HTR-8/SVneo (cell line): Measurements from ENCODE around the gene ERMN.
"Not testable (repeated sequence)": the region's sequence is repeated elsewhere in the genome, so short reads cannot be mapped to it uniquely, and the experiment has no call there.

ENCODE experiments used
- DNase-seq: peaks from one replicate; pipeline ENCODE4 v3.0.0; 2011; ENCODE audit warnings: low spot score, mixed read lengths; ENCODE audit not compliant: insufficient read length
- FAIRE-seq: peaks from 2 replicates; lab custom pipeline; 2011; peaks lifted over from hg19 to GRCh38; lab: Jason Lieb, UNC

ERMN gene, protein sequence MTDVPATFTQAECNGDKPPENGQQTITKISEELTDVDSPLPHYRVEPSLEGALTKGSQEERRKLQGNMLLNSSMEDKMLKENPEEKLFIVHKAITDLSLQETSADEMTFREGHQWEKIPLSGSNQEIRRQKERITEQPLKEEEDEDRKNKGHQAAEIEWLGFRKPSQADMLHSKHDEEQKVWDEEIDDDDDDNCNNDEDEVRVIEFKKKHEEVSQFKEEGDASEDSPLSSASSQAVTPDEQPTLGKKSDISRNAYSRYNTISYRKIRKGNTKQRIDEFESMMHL

DNA sequence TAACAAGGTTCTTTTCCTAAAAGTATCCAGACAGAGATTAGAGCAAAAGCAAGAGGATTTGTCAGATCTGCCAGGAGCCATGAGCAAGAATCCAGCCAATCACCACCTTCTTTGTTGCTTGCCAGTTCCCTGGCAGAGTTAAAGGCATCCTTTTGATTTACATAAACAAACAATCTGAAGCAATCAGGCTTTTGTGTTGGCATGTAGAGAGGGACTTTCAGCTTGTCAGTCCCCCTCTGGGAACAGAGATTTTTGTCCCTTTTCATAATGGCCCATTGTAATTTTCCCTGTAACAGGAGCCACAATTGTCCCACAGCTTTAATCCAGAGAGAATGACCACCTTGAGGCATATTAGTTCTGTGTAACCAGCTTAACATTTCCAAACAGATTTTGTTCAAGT lies at the start of gene ERMN:
ERMN (minus strand) TSS at position 39 of the 400 bp plus-strand sequence. CDS start 182 bp downstream, outside the sequence.
- DNase-seq (no peak), FAIRE-seq (no peak)

DNA sequence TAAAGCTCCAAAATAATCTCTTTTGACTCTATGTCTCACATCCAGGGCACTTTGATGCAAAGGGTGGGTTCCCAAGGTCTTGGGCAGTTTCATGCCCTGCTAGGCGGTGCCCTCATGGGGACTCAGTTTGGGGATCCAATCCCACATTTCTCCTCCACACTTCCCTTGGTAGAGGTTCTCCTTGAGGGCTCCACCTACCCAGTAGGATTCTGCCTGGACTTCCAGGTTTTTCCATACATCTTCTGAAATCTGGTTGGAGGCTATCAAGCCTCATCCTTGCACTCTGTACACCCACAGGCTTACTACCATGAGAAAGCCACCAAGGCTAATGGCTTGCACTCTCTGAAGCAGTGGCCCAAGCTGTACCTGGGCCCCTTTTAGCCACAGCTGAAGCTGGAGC lies 49.8 kb upstream of the ERMN start:
- FAIRE-seq (no peak), DNase-seq (no peak)

DNA sequence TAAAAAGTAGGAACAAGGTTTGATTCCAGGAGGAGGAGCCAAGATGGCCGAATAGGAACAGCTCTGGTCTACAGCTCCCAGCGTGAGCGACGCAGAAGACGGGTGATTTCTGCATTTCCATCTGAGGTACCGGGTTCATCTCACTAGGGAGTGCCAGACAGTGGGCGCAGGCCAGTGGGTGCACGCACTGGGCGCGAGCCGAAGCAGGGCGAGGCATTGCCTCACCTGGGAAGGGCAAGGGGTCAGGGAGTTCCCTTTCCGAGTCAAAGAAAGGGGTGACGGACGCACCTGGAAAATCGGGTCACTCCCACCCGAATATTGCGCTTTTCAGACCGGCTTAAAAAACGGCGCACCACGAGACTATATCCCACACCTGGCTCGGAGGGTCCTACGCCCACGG lies 42.9 kb upstream of the ERMN start:
- not testable (repeated sequence) for FAIRE-seq, DNase-seq

DNA sequence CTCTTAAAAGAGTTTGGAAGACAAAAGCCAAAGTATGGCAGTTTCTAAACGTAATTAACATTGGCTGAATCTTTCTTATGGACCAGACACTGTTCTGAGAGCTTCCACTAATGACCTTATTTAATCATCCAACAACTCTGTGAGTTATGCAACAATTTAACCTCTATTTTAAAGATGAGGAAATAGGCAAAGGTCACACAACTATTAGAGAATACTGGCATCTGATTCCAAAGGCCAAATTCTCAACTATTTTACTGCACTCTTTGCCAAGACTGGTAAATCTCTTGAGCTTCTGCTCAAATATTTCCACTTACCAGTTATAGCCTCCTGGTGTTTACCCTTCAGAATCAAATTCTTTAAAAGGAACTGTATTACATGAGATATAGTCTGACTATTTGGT lies 42.1 kb upstream of the ERMN start:
- DNase-seq: no peak
- FAIRE-seq: no peak

DNA sequence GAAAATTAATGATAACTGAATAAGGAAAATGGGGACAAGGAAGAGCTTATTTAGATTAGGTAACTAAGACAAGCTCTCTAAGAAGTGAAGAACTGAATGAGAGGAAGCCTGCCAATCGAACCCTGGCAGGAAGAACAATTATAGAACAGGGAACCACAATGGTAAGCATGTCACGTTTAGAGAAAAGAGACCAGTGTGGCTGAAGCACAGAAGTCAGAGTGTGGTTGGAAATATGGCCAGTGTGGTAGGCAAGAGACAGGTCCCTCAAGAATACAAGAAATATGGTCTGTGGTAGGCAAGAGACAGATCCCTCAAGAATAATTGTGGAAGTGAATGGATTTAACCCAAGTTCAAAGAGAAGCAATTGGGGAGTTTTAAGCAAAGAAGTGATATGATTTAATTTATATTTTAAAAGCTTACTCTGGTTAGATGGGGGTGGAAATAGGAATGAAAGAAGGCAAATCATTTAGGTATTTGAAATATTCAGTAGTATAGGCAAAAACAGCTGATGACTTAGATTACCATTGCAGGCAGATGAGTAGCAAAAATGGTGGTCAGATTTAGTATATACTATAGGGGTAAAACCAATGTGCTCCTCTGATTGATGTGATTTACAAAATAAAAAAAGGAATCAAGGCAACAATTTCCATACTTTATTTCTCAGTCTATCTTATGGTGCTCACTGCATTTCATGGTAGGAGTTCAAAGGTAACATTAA lies 38.8 kb upstream of the ERMN start:
- FAIRE-seq: no peak
- no peak for DNase-seq

DNA sequence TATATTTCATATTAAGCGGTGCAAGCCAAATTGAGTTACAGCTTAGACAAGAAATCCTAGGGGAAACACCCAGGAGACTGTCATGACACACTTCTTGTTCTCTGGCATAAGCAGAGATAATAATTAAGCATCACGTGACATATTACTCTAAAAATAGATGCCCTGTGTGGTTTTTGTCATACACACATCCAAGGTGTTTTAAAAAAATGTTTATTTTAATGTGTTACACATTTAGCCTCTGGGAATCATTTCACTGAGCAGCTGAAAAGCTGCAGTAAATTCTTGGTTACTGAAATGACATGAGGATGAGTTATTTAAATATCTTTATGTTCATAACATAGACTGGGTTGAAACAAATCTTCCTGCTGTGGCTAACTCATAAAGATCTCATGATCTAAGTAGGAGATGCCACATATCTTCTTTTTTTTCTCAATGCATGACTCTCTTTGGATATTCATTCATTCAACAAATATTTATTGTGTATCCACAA lies 38.0 kb upstream of the ERMN start:
- DNase-seq (no peak), FAIRE-seq (no peak)

DNA sequence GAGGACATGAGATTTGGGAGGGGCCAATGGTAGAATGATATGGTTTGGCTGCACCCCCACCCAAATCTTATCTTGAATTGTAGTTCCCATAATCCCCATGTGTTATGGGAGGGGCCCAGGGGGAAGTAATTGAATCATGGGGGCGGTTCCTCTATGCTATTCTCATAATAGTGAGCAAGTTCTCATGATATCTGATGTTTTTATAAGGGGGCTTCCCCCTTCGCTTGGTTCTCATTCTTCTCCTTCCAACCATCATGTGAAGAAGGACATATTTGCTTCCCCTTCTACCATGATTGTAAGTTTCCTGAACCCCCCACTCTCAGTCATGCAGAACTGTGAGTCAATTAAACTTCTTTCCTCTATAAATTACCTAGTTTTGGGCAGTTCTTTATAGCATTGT lies 37.0 kb upstream of the ERMN start:
- no peak for DNase-seq
- FAIRE-seq: no peak

DNA sequence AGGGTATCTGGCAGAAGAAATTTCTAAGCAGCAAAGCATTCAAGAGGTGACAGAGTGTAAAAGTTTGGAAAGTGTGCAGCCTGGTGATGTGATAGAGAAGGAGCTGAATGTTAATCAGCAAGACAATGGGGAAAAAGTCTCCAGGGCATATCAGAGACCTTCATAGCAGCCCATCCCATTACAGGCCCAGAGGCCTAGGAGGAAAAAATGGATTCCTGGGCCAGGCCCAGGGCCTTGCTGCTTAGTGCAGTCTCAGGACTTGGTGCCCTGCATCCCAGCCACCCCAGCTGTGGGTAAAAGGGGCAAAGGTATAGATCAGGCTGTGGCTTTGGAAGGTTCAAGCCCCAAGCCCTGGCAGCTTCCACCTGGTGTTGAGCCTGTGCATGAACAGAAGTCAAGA lies 35.9 kb upstream of the ERMN start:
- DNase-seq: no peak
- FAIRE-seq: no peak

DNA sequence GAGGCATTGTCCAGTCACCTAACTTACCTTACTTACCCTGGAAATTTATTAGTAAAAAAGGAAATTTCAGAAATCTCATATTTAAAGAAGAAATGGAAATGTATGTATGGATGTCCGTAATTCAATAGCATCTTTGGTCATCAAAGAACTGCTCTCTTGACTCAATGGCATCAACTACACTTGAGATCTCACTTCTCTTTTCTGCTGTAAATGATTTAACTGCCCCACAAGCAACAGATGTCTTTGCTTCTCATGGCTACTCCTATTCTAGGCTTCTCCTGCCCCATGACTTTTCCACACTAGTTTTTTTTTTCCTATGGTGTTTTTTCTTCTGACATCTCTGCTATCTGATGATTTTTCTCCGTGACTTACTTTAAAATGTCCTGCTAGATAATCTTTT lies 34.0 kb upstream of the ERMN start:
- FAIRE-seq: no peak
- no peak for DNase-seq

DNA sequence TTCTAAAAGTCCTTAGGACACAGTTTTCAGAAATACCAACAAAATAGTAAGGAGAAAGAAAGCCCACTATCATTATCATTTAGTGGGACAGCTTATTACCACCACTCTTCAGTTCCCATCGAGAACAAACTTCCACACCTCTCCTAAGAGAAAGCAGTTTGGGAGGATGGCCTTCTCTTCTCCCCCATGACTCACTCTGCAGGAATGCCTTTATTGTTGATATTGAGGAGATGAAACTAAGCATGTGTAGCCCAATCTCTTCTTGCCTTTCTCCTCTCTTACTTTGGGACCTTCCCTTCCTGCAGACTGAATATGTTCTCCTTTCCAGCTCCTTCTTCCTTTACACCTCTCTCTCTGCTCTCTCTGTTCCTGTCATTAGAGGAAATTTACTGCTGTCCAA lies 30.0 kb upstream of the ERMN start:
- FAIRE-seq: no peak
- DNase-seq: no peak

DNA sequence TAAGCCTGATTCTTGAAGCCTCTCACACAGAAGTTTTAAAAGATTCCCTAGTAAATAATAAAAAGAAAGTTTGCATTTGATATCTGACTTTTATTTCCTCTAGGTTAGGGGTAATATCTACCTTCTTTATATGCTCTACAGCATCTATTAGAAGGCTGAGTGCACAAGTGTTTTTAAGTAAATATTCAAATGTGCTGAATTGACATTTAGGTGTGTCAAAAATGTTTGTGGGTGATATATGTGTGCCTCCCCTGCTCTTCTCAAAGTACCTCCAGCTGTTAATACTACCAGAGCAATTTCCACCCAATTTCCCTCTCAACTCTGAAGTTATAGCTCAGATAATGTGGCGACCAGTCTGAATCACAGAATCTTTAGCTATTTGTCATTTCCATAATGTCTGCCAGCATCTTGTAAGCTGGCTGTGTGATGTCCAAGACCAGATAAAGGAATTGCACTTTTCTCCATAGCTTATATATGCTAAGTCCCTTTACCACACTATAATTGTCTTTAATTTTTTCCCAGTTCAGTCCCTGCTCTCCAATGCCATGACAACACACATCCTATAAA lies 24.4 kb upstream of the ERMN start:
- FAIRE-seq (no peak), DNase-seq (no peak)

DNA sequence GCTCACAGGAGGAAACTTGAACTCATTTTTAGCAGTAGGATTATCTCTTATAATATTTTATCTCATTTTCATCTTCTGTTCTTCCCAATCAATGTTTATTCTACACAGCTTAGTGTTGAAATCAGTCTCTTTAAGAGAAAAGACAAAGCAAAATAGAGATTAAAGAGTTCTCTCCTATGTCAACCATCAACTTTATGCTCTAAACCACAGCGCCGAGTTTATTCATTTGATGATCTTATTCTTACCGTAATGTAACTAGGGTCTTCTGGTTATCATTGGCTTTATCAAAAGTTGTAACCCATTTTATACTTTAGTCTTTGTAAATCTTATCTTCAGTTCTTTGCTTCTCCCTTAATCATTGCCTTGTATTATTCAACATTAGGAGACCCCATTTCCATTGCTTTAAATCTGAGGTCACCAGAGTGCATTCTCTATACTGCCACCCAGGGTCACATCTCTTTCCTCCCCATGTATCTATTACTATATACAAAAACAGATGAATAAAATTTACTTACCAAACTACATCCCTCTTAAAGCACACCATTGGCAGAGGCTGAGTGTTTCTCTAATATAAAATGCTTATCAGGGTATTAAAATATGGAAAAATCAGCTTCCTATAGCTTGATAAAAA lies 22.8 kb upstream of the ERMN start:
- FAIRE-seq: no peak

DNA sequence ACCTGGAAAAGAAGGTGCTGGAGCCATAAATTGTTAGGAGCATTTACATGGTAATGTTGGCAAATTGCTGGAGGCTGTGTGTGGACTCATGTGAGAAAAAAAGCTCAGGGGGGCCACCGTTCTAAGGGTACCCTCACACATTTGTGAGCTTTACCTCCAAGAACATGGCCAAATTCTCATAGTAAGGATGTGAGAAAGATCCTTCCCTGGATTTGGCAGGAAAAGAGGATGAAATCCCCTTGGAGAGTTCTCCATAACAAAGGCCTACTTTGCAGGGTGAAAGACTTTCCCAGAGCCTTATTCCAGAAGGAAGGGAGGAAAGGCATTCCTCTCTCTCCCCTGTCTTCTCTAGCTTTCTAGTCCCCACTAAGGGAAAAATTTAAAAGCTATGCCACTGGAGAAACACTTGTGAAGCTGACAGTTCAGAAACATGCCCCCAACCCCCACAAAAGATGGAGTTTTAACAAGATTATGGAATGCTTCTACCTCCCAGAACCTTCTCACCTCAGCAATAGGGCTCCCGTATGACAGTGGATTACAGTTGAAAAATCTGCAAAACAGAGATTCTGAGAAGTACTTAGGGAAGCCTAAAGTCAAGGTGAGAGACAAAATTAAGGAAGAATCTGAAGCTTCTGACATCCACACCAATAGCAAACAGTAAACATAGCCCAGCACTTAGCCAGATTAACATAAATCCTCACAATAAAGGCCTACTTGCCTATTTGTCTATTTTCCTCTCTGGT lies 20.2 kb upstream of the ERMN start:
- FAIRE-seq: no peak
- no peak for DNase-seq

More for the DNA sequence above, 22.8 kb upstream of the ERMN start:
- DNase-seq: no peak

DNA sequence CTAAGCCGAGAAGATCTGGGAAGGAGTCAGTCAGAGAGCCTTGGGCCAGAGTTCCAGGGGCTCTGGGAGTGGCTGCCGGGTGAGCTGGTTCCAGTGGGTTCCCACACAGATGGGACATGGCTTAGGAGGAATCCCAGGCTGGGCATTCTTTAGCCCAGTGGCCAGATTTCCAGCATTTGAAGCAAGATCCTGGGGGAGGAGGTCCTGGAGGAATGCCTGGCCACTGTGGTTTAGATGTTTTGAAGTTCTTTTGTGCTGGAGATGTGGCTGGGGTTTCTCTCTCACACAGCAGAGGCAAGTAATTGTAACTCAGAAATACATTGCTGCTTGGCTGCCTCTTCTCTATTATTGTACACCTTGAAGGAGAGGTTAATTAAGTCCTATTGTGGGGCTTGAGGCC lies 15.8 kb upstream of the ERMN start:
- not testable (repeated sequence) for FAIRE-seq, DNase-seq

DNA sequence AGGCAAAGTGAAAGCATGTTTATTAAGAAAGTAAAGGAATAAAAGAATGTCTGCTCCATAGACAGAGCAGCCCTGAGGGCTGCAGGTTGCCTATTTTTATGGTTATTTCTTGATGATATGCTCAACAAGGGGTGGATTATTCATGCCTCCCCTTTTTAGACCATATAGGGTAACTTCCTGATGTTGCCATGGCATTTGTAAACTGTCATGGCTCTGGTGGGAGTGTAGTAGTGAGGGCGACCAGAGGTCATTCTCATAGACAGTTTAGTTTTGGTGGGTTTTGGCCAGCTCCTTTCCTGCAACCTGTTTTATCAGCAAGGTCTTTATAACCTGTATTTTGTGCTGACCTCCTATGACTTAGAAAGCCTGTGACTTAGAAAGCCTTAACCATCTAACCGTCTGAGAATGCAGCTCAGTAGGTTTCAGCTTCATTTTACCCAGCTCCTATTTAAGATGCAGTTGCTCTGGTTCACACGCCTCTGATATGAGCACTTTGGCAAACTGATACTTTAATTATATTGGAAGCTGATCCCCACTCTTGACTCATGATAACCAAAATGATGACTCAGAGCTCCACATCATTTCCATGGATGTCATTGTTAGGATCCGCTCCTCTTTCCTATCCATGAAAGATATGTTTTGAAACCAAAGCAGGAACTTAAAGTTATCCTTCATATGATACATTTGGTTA lies 14.5 kb upstream of the ERMN start:
- DNase-seq (no peak), FAIRE-seq (no peak)

DNA sequence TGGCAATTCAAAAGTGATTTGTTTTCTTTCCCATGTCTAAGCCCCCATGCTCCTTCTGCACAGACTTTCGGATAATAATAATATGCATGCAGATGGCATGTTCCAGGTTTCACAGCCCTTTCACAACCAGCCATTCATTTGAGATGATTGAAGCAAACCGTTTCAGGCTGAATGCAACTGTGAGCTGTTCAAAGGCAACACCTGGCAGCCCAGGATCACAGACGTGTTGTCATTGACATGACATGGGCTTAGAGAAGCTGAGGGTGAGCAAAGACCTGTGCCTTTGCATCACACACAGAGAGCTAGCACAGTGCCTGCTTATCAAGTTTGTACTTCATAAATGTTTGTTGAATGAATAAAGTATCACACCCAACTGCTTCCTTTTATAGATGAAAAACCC lies 12.4 kb upstream of the ERMN start:
- no peak for DNase-seq
- no peak for FAIRE-seq

DNA sequence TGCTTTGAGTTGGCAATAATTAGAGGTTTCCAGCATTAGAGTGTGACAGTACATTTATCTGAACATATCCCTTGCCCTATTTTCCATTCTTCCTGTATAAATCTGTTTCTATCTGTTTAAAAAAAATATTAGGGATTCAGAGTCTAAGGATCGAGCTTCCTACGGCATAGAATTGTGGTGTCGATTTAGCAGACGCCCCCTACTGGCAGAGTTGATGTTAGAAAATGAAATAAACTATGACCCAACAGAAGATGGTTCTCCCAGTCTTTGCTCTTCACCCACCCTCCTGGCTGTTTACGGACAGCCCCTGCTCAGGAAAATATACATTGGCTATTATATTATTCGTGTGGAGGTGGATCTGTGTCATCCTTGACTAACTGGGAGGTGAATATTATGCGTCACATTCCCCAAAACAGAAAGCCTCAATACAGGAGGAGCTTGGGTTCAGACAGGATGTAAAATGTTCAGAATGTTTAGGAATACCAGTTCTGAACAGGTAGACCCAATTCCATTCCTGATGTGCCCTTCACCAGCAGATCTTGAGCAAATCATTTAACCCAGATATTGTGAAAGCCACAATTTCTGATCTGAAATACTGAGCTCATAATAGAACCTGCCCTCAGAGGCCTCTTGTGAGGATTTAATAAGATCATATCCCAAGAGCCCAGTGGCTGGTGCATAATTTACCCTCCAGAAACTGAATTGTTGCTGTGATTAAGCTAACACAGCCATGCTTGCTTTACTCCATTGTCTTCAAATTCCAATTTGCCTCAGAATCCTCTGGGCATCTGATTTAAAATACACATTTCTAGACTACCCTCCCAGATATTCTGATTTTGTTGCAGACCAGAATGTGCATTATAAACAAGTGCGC lies 10.8 kb upstream of the ERMN start:
- DNase-seq (peak; percentile 7), FAIRE-seq (no peak)

DNA sequence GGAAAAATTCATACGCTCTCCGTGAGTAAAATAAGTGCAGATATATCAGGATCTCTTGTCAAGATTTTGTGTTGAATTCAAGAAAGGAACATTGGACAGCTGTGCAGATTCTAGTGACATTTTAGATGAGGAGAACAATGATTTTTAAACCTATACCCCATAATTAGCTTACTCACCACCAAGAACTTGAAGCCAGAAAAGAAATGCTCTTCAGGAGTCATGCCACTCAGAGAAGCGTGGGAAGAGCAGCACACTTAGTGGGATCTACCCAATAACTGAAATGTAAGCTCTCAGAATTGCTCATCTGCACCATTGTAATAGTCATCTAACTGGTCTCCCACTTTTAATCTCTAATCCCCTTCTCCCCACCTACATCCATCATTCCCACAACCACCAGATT lies 9.2 kb upstream of the ERMN start:
- no peak for FAIRE-seq

DNA sequence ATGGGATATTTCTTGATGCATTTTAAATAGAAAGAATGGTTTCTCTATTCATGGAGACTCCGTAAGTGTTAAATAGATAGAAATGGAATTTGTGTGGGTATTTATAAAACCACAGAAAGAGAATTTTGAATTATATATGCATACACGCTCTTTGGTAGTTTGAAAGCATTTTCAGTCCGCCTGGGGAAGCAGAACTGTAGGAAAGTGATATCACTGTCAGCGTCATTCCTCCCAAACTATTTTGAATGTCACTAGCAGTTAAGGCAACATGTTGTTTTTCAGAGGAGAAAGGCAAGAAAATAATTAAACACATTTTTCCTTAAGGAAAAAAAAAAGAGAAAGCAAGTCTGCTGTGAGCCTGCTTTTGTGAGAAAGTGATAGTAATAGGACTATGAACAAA lies 8.7 kb upstream of the ERMN start:
- FAIRE-seq (no peak), DNase-seq (no peak)

More for the DNA sequence above, 9.2 kb upstream of the ERMN start:
- DNase-seq: no peak
